ENCODE results near the gene SLC35F4. TPM values are rescaled to one million over a fixed set of nuclear protein-coding genes. Genes with fewer than 3 reads are reported as not detected.

The SLC35F4 gene
- total RNA-seq, 2 experiments from 2014 or later: not detected

- no peak overlapping the region for H3K27ac ChIP-seq (ENCODE audit: low read depth in 1 of 2, low read length in 2 of 2)
- DNase-seq (no peak), ATAC-seq (ENCODE audit: poor library complexity) (no peak)
- Mint-ChIP-seq H3K36me3 (ENCODE audit: low read depth) (no peaks in the 10 kb centered on the region), H3K4me3 (no peak overlapping the region), H3K4me1 (ENCODE audit: low read depth) (no peaks in the 10 kb centered on the region), H3K27me3 (no peaks in the 10 kb centered on the region), H3K9me3 (peaks cover 2% of the 10 kb centered on the region), H3K27ac (no peak overlapping the region)
- peaks cover 0 to 9% of the 10 kb centered on the region in 2 experiments for H3K9me3 ChIP-seq (ENCODE audit: control insufficient read depth in 1 of 2, insufficient read depth in 1 of 2, low read length in 2 of 2)
- no peak overlapping the region for H3K4me3 ChIP-seq (ENCODE audit: low read length)
- intact Hi-C loops (cut with DNase I, micrococcal nuclease): no loop called here
- H3K4me1 ChIP-seq (ENCODE audit: insufficient read depth, low read length): no peaks in the 10 kb centered on the region
- ChIA-PET CTCF (no interaction called here), POLR2A (no interaction called here)
- H3K27me3 ChIP-seq (ENCODE audit: control insufficient read depth in 1 of 2, insufficient read depth in 2 of 2, low read length in 2 of 2): peaks cover 0 to 2% of the 10 kb centered on the region in 2 experiments
- no peaks in the 10 kb centered on the region for H3K36me3 ChIP-seq (ENCODE audit: insufficient read depth, low read length)
- TF ChIP-seq, protein P1, sequence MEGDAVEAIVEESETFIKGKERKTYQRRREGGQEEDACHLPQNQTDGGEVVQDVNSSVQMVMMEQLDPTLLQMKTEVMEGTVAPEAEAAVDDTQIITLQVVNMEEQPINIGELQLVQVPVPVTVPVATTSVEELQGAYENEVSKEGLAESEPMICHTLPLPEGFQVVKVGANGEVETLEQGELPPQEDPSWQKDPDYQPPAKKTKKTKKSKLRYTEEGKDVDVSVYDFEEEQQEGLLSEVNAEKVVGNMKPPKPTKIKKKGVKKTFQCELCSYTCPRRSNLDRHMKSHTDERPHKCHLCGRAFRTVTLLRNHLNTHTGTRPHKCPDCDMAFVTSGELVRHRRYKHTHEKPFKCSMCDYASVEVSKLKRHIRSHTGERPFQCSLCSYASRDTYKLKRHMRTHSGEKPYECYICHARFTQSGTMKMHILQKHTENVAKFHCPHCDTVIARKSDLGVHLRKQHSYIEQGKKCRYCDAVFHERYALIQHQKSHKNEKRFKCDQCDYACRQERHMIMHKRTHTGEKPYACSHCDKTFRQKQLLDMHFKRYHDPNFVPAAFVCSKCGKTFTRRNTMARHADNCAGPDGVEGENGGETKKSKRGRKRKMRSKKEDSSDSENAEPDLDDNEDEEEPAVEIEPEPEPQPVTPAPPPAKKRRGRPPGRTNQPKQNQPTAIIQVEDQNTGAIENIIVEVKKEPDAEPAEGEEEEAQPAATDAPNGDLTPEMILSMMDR (IDR thresholded peaks at IDR 0.05): no peak
Observed at GRCh38 chr14:57617510-57617909, 248.4 kb downstream of the SLC35F4 start.

- no peaks in the 10 kb centered on the region for H3K36me3 Mint-ChIP-seq (ENCODE audit: low read depth)
- Histone ChIP-seq H3K9me3 (ENCODE audit: control insufficient read depth in 1 of 2, insufficient read depth in 1 of 2, low read length in 2 of 2) (no peaks in the 10 kb centered on the region), H3K27ac (ENCODE audit: low read depth in 1 of 2, low read length in 2 of 2) (no peak overlapping the region), H3K4me1 (ENCODE audit: insufficient read depth, low read length) (no peaks in the 10 kb centered on the region), H3K4me3 (ENCODE audit: low read length) (no peak overlapping the region), H3K27me3 (ENCODE audit: control insufficient read depth in 1 of 2, insufficient read depth in 2 of 2, low read length in 2 of 2) (peaks cover 0 to 2% of the 10 kb centered on the region in 2 experiments), H3K36me3 (ENCODE audit: insufficient read depth, low read length) (no peaks in the 10 kb centered on the region)
- no peaks in the 10 kb centered on the region for H3K27me3 Mint-ChIP-seq
- H3K9me3 Mint-ChIP-seq: peaks cover 3% of the 10 kb centered on the region
- no peaks in the 10 kb centered on the region for H3K4me1 Mint-ChIP-seq (ENCODE audit: low read depth)
- intact Hi-C loops (cut with DNase I, micrococcal nuclease): no loop called here
- TF ChIP-seq, protein P1 (IDR thresholded peaks at IDR 0.05): no peak
- H3K4me3 Mint-ChIP-seq: no peak overlapping the region
- no peak for ATAC-seq (ENCODE audit: poor library complexity)
- H3K27ac Mint-ChIP-seq: no peak overlapping the region
- DNase-seq: no peak
- CTCF ChIA-PET: no interaction called here
- POLR2A ChIA-PET: no interaction called here
Observed at GRCh38 chr14:57612946-57613345, 252.9 kb downstream of the SLC35F4 start.

DNA sequence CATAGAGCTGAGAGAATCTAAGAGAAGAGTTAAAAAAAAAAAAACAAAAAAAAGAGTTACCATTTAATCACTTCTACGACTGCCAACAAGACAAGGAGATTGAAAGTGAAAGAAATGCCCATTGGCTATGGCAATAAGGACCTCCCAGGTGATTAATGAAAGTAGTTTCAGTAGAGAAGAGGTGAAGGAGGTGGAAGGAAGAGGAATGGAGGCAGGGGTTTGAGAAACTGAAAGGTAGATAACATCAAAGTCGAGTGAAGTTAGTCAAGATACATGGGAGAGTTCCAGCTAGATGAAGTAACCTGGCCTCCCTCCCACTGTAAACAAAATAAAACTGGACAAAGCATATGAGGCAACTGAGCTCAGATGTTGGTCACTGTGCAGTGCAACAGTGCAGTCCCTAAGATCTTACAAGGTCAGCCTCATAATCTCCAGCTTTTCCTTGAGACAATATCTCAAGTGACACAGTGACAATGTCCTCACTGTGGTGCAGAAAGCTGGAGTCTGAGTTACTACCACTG is 254.3 kb downstream of the SLC35F4 start:
- H3K4me1 ChIP-seq (ENCODE audit: insufficient read depth, low read length): no peaks in the 10 kb centered on the region
- TF ChIP-seq, protein P1 (IDR thresholded peaks at IDR 0.05): no peak
- intact Hi-C loops (cut with DNase I, micrococcal nuclease): no loop called here
- Mint-ChIP-seq H3K4me1 (ENCODE audit: low read depth) (no peaks in the 10 kb centered on the region), H3K27me3 (no peaks in the 10 kb centered on the region), H3K27ac (no peak overlapping the region), H3K9me3 (peaks cover 9% of the 10 kb centered on the region), H3K36me3 (ENCODE audit: low read depth) (no peaks in the 10 kb centered on the region), H3K4me3 (no peak overlapping the region)
- POLR2A ChIA-PET: no interaction called here
- DNase-seq: no peak
- no peak for ATAC-seq (ENCODE audit: poor library complexity)
- no peak overlapping the region for H3K27ac ChIP-seq (ENCODE audit: low read depth in 1 of 2, low read length in 2 of 2)
- no peaks in the 10 kb centered on the region for H3K9me3 ChIP-seq (ENCODE audit: control insufficient read depth in 1 of 2, insufficient read depth in 1 of 2, low read length in 2 of 2)
- peaks cover 0 to 2% of the 10 kb centered on the region in 2 experiments for H3K27me3 ChIP-seq (ENCODE audit: control insufficient read depth in 1 of 2, insufficient read depth in 2 of 2, low read length in 2 of 2)
- no peak overlapping the region for H3K4me3 ChIP-seq (ENCODE audit: low read length)
- CTCF ChIA-PET: no interaction called here
- no peaks in the 10 kb centered on the region for H3K36me3 ChIP-seq (ENCODE audit: insufficient read depth, low read length)
